HG03460 (cell line): ENCODE data around the gene ADGRG3.

Source experiments
- ATAC-seq: cut with Tn5 transposase; IDR thresholded peaks from one replicate; pipeline ENCODE4 v1.9.1; 2021; ENCODE audit not compliant: unreplicated experiment

The ADGRG3 gene

GRCh38 chr16:57645691-57646387 is 22.3 kb upstream of the ADGRG3 start:
- ATAC-seq, result no peak

- ATAC-seq, result no peak
These were observed 21.6 kb upstream of the ADGRG3 start for GRCh38 chr16:57646388-57647039.

GRCh38 chr16:57647136-57647875 is 20.8 kb upstream of the ADGRG3 start:
- no peak for ATAC-seq

- no peak for ATAC-seq
These were observed 20.0 kb upstream of the ADGRG3 start for GRCh38 chr16:57648125-57648524.

- peak; percentile 63 for ATAC-seq
These were observed 19.3 kb upstream of the ADGRG3 start for GRCh38 chr16:57648581-57649442.

GRCh38 chr16:57649443-57649751 is 18.7 kb upstream of the ADGRG3 start:
- ATAC-seq, result no peak

- ATAC-seq, result no peak
These were observed 18.3 kb upstream of the ADGRG3 start for GRCh38 chr16:57649846-57650245.

- no peak for ATAC-seq
These were observed 16.5 kb upstream of the ADGRG3 start for GRCh38 chr16:57651344-57652333.

GRCh38 chr16:57652695-57653471 is 15.2 kb upstream of the ADGRG3 start:
- no peak for ATAC-seq

- ATAC-seq, result no peak
These were observed 14.2 kb upstream of the ADGRG3 start for GRCh38 chr16:57653936-57654335.

GRCh38 chr16:57656342-57656955 is 11.7 kb upstream of the ADGRG3 start:
- no peak for ATAC-seq

- no peak for ATAC-seq
These were observed 10.9 kb upstream of the ADGRG3 start for GRCh38 chr16:57657228-57657627.

- ATAC-seq, result no peak
These were observed 9.8 kb upstream of the ADGRG3 start for GRCh38 chr16:57658130-57658877.

- no peak for ATAC-seq
These were observed 9.0 kb upstream of the ADGRG3 start for GRCh38 chr16:57658878-57659674.

- ATAC-seq, result no peak
These were observed 7.2 kb upstream of the ADGRG3 start for GRCh38 chr16:57660715-57661463.

GRCh38 chr16:57661510-57661909 is 6.6 kb upstream of the ADGRG3 start:
- ATAC-seq, result no peak
